GM12891 (cell line): ENCODE data around the gene KHK.

ENCODE experiments used
- POLR2A ChIP-seq: IDR thresholded peaks from 2 replicates; pipeline ENCODE4 v1.6.1; 2011; ENCODE audit warnings: low read depth, low read length, control low read depth
- POLR2AphosphoS5 ChIP-seq: IDR thresholded peaks from 2 replicates; pipeline ENCODE4 v1.6.1; 2011; ENCODE audit warnings: low read depth, low read length, control low read depth
- POU2F2 ChIP-seq: IDR thresholded peaks from 2 replicates; pipeline ENCODE4 v1.6.1; 2011; ENCODE audit warnings: low read depth, mild to moderate bottlenecking, control low read depth, low read length, moderate library complexity
- TAF1 ChIP-seq: IDR thresholded peaks from 2 replicates; pipeline ENCODE4 v1.6.1; 2011; ENCODE audit warnings: low read depth, low read length, control low read depth

- TF ChIP-seq POLR2A: no peak
- no peak for TF ChIP-seq POLR2AphosphoS5
- TF ChIP-seq TAF1: no peak
- TF ChIP-seq POU2F2: no peak
Measured at GRCh38 chr2:27138111-27138510, 51.5 kb downstream of the KHK start.
